ENCODE data around the gene OR2S2.

DNA sequence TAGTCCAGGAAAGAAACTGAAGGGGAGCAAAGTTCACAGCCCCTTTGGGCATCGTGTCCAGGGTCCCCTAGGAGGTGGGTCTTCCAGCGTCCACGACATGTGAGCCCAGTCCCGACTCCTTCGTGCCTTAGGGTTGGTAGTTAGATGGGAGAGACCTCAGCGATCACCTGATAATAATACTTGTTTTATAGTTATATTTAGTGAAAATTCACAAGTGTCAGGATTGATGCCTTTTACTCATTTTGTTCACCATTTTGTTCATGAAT, 28.6 kb downstream of the OR2S2 start:
- TF ChIP-seq BHLHE40 (IDR thresholded peaks at IDR 0.05; ENCODE audit: low read depth, low read length), result no peak
- no peak for TF ChIP-seq POLR2A (IDR thresholded peaks at IDR 0.05; ENCODE audit: low read depth, low read length)
- TF ChIP-seq, protein P1, sequence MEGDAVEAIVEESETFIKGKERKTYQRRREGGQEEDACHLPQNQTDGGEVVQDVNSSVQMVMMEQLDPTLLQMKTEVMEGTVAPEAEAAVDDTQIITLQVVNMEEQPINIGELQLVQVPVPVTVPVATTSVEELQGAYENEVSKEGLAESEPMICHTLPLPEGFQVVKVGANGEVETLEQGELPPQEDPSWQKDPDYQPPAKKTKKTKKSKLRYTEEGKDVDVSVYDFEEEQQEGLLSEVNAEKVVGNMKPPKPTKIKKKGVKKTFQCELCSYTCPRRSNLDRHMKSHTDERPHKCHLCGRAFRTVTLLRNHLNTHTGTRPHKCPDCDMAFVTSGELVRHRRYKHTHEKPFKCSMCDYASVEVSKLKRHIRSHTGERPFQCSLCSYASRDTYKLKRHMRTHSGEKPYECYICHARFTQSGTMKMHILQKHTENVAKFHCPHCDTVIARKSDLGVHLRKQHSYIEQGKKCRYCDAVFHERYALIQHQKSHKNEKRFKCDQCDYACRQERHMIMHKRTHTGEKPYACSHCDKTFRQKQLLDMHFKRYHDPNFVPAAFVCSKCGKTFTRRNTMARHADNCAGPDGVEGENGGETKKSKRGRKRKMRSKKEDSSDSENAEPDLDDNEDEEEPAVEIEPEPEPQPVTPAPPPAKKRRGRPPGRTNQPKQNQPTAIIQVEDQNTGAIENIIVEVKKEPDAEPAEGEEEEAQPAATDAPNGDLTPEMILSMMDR (conservative IDR thresholded peaks at IDR 0.05; ENCODE audit: low read depth, low read length), result no peak
- no peak for TF ChIP-seq RCOR1 (IDR thresholded peaks at IDR 0.05; ENCODE audit: insufficient replicate concordance, low read length)
- no peak for TF ChIP-seq MAFK (IDR thresholded peaks at IDR 0.05; ENCODE audit: low read depth, low read length)
- TF ChIP-seq FOS (IDR thresholded peaks at IDR 0.05; ENCODE audit: low read depth, low read length), result no peak
- no peak for TF ChIP-seq RAD21 (IDR thresholded peaks at IDR 0.05; ENCODE audit: low read length)
- TF ChIP-seq, protein P2, sequence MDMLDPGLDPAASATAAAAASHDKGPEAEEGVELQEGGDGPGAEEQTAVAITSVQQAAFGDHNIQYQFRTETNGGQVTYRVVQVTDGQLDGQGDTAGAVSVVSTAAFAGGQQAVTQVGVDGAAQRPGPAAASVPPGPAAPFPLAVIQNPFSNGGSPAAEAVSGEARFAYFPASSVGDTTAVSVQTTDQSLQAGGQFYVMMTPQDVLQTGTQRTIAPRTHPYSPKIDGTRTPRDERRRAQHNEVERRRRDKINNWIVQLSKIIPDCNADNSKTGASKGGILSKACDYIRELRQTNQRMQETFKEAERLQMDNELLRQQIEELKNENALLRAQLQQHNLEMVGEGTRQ (IDR thresholded peaks at IDR 0.05; ENCODE audit: low read depth, low read length), result no peak
- TF ChIP-seq RFX5 (IDR thresholded peaks at IDR 0.05; ENCODE audit: low read depth, low read length), result no peak
- TF ChIP-seq SMC3 (IDR thresholded peaks at IDR 0.05; ENCODE audit: low read depth, low read length), result no peak
- no peak for TF ChIP-seq MXI1 (IDR thresholded peaks at IDR 0.05; ENCODE audit: borderline replicate concordance, low read depth, low read length)
- TF ChIP-seq MAZ (IDR thresholded peaks at IDR 0.05; ENCODE audit: borderline replicate concordance, low read depth, low read length), result no peak
- TF ChIP-seq NFE2L2 (IDR thresholded peaks at IDR 0.05; ENCODE audit: low read depth, low read length), result no peak
- no peak for TF ChIP-seq CEBPB (IDR thresholded peaks at IDR 0.05; ENCODE audit: low read depth, low read length)

Data from IMR-90 (cell line).